DMS153 treated with DMSO at 0.1 percent for 48 hours (cell line): Measurements from ENCODE around the gene RPS21.

Experiments
- DNase-seq: peaks from one replicate; lab custom pipeline; 2025; ENCODE audit not compliant: unreplicated experiment; lab: John Stamatoyannopoulos, UW

The RPS21 gene

DNA sequence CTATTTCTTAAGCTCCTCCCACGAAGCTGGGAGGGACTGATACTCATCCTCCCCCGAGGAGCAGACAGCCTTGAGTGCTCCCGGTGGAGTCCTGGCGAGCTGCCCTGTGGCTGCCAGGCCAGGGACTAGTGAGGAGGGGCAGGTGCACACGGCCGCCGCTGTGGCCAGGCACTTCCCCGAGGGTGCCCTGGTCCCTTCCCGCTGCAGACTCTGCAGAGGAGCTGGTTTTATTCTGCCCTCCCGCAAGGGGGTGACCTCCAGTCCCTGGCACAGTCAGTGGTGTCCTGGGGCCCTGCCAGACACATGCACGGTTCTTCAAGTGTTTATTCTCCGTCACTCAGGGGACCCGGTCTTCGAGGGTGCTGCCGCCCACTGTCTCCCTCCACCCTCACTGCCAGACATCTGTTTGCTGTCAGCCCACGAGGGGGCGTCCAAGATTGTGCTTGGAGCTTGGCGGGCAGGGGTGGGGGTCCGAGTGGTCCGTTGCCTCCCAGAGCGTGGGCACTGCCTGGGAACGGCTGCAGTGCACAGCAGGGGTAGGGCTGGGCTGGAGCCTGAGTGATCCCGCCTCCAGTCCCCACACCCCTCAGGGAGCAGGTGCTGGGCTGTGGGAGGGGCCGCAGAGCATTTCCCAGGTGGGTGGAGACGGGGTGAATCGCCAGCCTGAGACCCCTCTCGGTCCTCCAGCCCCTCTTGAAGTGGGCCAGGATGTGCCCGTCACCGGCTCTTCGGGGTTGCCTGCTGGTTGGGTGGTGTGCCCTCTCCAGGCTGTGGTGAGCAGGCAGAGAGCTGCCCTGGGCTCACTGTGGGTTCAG is 23.2 kb downstream of the RPS21 start:
- peak; percentile 45 for DNase-seq

DNA sequence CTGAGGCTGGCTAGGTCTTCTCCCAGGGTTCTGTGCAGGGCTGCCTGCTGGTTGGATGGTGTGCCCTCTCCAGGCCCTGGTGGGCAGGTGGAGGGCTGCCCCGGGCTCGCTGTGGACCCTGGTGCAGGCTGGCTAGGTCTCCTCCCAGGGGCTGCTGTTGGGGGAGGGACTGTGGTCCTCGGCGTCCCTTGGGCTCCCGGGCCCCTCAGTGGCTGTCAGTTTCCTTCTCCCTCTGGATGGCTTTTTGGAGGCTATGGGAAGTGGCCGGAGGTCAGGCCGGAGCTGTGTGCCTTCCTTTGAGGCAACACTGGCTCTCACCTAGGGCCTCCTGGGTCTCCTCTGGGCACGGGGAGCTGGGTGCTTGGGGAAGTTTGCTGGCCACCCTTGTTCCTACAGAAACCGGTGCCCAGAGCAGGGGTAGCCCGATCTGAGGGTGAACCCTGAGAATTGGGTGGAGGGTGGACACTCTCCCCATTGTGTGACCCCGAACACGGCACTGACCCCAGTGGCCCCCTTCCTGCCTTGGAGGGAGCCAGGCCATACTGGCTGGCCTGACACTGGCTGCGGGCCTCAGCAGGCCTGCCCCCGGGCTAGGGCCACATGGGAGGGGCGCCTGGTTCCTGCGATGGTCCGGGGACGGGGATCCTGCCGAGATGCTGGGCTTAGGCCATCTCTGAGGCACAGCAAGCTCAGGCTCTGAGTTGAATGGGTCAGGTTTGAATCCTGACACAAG is 24.0 kb downstream of the RPS21 start:
- DNase-seq: no peak

DNA sequence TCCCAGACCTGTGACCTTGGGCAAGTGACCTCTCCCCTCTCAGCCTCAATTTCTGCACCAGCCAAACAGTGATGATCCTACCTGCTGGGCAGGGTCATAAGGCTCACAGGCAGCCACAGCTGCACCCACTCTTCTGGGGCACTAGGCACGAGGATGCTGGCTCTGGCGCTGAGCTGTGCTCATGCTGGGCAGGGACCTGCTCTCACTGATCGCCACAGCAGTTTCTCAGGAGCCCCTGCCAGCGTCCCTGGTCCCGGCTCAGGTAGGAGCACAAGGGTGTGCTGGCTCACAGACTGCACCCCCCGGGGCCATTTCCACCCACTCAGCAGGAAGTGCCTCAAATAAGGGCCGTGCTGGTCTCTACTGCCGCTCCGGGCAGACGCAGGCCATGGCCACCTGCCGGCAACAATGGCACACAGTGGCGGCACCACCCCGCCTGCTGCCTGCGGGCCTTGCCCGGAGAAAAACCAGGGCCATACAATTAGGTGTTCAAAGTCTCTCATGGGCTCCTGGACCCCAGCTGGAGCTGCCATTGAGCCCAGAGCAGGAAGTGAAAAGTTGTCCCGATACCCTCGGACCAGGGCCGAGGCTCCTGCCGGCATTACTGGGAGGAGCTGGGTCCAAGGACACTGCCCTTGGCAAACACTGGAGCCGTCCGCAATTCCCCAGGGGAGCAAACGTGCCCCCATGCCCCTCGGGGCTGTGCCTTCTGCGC is 24.7 kb downstream of the RPS21 start:
- no peak for DNase-seq

DNA sequence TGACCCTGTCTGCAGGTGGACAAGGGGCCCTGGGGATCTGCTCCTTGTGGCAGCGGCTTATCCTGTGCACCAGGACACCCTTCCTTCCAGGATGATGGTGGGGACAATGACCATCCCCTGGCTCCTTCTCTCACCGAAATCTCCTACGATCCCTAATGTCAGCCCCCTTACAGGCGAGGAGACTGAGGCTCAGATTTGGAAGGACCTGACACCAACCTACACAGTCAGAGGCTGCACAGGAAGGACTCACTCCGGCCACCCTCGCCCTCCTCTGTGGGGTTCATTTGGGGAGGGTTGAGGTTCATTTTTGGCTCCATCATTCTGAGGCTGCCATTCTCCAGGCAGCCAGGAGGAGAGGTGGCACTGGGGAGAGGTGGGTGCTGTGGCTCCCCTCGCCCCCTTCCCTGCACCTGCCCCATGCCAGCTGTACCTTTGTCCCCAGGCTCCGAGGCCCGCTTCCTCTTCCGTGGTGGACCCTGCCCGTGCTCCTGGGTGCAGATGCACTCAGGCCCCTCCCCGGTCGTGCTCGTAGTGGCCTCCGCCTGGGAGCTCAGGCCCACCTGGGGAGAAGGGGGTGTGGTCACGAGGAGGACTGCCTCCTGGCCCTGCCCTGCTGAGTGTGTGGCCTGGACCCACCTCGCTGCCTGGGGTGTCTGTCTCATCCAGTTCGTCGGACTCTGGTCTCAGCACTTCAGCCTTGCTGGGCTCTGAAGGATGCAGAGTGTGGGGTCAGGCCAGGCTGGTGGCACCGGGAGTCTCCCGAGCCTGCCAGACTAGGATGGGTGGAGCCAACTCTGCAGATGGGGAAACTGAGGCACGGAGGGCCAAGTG is 25.5 kb downstream of the RPS21 start:
- peak; percentile 7 for DNase-seq

DNA sequence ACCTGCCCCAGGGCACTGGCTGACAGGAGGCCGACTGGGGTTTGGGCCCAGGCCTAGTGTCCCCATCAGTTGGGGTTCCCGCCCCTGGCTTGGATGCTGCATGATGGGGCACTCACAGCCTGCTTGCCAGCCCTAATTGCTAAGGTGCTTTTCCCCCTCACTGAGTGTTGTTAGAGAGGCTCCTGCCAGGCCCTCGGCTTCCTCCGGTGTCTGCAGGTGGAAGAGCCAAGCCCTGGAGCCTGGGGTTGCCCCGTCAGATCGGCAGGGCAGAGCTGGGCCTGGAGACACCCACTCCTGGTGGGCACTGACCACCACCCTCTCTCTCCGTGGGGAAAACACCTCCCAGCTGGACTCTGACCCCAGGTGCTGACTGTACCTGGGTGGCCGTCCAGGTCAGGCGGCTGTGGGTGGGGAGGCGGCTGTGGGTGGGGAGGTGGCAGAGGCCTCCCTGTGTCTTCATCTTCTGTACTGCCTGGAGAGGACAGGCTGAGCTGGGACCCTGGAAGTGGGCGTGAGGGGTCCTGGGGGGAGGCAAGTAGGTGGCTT is 26.2 kb downstream of the RPS21 start:
- DNase-seq: no peak

DNA sequence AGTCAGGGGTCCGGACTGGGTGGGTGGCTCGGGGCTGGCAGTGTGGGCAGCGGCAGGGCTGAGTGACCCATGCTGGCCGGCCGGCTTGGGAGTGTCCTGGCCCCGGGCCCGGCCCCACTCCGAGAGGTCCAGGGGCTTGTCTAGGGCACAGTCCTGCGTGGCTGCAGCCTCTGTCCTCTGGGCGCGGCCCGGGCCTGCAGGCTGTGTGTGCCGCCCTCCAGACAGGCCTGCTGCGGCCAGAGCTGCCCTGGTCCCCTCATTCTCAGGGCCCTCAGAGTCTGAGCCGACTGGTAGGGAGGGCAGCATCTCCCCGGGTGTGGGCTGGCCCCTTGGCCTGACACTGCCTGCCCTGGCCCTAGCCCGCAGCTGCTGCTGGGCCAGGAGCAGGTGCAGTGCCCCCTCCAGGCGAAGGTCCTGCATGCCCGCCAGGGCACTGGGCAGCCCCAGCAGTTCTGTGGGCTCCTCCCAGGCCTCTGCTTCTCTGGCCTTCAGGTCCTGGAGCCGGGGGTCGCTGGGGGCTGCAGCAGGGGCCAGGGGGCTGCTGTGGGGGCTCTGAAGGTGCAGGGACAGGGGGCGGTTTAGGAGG is 27.1 kb downstream of the RPS21 start:
- no peak for DNase-seq

DNA sequence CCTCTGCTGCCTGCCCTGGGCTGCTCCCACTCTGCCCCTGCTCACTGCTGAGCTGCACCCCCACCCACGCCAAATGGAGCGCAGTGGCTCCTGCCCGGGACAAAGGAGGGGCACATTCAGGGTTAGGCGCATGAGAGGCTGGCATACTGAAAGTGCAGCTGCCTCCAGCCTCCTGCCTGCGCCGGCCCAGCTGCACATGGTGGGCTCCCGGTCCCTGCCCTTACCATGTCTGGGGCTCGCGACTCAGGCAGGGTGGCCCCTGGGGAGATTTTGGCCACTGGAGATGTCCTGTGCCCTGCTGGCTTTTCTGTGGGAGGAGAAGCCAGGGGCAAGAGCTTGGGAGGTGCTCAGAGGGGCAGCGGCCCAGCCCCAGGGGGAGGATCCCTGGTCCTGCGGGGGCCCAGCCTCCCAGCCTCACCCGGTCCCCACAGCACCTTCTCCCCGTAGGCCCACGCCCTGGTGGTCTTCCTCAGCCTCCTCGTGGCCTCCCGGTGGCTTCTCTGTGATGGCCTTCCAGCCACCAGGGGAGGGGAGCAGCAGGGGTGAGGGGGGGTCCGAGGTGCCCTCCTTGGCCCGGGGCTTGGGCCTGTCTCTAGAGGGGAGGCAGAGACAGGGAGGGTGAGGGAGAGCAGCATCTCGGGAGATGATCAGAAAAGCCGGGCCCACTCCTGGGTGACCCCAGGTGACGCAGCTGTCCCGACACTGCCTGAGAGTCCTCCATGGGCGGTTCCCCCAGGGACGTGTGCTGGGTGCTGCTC is 28.6 kb downstream of the RPS21 start:
- DNase-seq: no peak

DNA sequence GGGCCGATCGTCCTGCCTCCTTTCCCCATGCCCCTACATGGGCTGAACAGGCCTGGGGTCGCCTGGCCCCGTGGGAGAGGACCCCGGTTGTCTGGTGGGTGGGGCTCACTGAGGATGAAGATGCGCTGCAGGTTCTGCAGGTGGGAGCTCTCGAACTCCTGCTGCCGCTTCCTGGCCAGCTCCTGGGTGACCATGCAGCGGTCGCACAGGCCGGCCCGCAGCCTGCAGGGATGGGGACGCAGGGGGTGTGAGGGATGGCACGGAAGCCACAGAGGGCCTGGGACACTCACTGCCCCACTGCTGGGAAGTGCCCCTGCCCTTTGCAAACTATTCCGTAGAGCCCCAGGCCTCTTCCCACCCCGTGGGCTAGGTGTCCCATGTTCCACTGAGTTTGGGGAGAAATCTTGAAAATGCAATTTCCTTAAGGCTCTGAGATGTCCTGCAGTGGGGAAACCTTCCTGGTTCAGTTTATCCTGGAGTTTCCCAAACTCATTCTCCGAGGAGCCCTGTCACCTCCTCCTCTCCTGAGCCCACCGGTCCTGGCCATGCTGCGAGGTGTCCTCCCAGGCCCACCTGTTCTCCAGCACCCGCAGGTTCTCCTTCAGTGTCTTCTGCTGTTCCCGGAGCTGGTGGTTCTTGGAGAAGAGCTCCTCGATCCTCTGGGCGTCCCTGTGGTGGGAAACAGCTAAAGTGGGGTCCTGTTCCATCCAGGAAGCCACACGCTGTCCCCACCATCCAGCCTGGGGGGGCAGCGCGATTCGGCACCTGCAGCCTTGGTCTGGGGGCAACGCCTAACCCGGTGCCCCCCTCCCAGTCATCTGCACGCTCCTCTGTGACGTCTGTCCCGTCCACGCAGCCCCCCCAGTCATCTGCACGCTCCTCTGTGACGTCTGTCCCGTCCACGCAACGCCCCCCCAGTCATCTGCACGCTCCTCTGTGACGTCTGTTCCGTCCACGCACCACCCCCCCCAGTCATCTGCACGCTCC is 30.0 kb downstream of the RPS21 start:
- no peak for DNase-seq

DNA sequence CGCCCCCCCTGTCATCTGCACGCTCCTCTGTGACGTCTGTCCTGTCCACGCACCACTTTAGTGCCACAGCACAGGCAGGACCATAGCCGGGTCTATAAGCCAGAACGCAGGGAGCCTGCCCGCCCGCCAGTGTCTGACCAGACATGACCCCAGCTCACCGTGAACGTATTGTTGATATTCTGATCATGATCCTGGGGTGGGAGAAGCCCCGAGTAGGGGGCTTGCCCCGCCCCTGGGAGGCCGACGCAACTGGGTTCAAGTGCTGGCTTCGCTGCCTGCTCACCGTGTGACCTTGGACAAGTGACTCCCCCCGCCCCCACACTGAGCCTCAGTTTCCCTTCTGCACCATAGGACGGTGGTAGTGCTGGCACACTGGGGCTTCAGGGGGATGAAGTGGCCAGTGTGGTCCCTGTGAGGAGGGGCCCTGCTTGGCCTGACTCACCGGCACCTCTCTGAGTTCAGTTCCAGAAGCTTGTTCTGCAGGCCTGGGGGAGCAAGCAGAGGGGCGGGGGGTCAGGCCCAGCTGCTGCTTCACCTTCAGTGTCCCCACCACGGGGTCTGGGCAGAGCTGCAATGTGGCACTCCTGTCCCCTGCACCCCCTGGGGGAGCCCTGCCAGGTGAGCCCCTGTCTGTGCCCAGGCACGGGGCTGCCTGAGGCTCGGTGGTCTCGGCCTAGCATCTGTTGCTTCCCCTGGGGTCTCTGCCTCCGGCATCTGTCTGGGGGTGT is 31.2 kb downstream of the RPS21 start:
- no peak for DNase-seq

DNA sequence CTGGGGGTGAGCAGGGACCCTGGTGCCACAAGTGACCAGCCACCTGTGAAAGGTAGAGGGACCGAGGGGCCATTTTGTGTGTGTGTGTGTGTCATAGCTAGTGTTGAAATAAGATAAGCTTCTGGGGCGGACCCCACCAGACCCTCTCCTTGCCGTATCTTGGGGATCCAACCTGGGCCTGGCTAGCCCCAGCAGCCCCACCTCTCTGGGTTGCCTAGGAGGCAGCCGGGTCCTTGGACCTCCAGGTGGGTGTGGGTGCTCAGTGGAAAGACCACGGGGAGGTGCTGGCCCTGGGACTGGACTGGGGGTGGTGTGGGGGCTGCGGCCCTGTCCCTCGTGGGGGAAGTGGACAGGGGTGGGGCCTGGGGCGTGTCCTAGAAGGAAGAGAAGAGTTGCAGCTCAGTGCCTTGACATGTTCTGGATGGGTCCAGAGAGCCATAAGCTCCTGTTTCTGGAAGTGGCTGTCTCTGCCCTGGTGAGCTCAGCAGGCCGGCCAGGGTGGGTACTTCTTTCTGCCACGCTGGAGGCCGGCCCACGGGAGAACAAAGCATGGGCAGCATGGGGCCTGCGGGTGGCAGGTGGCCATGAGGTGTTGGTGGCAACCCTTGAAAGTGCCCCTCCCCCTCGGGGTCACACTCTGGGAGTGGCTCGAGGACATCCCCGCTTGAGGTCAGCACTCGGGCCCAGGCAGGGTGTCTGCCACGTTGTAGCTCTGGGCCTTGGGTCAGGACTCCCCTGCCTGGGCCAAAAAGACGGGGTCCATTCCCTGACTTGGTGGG is 32.0 kb downstream of the RPS21 start:
- no peak for DNase-seq

DNA sequence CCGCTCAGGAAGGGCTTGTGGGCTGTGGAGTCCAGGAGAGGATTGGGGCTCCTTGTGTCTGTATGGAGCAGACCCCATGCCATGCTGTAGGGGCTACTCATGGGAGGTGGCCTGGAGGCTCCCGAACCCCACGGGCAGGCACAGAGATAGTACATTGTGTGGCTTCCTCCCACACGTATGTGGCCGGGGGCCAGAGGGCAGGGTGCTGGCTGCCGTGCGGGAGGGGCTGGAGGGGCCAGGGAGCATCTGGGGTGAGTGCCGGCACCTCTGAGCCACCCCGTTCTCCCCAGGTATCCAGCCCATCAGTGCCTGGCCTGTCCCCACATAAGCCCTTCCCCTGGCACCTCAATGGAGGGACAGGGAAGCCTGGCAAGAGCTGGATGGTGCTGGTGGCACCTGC is 32.9 kb downstream of the RPS21 start:
- no peak for DNase-seq

DNA sequence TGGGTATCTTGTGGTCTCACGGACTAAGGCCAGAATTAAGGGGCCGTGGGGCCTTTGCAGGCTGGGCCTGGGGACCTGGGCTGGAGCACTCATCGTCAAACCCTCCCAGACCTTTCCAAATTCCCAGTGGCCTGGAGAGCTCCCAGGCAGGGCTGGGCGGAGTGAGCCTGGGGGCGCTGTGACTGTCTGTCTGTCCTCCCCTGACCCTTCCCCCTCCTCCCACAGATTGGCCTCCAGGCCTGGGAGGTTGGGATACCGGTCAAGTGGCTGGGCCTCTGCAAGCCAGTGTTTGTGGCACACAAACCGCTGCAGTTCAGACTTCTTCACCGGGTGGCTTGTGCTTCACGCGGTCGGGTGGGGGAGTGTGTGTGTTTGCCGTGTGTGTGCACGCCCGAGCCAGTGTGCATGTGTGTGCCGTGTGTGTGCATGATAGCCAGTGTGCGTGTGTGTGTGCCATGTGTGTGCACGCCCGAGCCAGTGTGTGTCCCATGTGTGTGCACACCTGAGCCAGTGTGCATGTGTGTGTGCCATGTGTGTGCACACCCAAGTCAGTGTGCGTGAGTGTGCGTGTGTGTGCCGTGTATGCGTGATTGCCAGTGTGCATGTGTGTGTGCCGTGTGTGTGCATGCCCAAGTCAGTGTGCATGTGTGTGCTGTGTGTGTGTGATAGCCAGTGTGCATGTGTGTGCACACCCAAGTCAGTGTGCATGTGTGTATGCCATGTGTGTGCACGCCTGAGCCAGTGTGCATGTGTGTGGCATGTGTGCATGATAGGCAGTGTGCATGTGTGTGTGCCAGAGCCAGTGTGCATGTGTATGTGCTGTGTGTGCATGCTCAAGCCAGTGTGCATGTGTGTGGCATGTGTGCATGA is 34.2 kb downstream of the RPS21 start:
- no peak for DNase-seq

DNA sequence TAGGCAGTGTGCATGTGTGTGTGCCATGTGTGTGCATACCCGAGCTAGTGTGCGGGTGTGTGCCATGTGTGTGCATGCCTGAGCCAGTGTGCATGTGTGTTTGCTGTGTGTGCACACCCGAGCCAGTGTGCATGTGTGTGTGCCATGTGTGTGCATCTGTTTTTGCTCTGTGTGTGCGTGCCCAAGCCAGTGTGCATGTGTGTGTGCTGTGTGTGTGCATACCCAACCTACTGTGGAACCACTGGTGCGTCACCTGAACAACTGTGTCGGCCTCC is 34.8 kb downstream of the RPS21 start:
- no peak for DNase-seq

DNA sequence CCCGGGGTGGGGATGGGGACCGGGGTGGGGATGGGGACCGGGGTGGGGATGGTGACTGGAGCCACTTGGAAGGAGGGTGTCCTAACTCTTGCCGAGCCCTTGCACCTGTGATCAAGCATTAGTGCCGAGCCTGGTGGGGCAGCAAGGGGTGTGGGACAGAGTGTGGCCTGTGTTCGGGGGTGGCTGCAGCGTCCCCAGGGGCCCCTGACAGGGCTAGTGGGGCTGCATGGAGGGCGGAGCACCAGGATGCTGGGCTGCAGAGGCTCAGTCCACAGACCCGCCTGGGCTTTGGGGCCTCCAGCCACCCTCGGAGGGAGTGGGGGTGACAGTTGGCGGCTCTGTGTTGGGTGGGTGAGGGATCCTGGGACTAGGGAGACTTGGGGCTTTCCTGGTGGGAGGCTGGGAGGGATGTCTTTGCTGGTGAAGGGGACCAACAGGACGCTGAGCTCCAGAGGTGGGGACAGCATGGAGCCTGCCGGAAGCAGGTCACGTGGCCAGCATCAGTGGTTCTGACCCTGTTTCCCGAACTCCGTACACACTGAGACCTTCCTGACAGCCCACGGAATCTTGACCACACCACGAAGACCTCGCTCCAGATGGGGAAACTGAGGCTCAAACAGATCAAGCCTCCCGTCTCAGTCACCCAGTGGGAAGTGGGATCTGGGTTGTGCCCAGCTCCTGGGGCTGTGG is 35.9 kb downstream of the RPS21 start:
- no peak for DNase-seq

DNA sequence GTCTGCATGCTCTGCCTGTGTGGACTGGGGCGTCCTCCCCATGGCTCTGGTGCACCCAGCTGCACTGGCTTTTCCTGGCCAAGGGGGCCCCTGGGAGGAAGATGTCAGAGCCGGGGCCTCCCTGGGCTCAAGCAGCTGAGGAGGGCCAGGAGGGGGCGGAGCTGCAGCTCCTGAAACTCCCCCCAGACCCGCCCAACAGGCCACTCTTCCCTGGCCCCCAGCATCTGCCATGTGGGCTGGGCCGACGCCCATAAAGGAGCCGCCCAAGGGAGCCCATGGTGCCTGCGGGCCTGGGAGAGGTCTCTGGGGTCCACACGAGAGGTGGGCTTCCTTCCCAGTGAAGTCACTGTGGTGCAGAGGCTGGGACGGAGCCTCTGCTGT is 36.4 kb downstream of the RPS21 start:
- no peak for DNase-seq
